Left hindlimb (tissue), 1 donor: Measurements from ENCODE around the gene PRND.
"Not testable (repeated sequence)": the region's sequence is repeated elsewhere in the genome, so short reads cannot be mapped to it uniquely, and the experiment has no call there.

Experiments
- DNase-seq: peaks from one replicate; pipeline ENCODE4 v3.0.0-alpha.2; 2018

Gene PRND

GRCh38 chr20:4740774-4741431, 19.2 kb downstream of the PRND start:
- no peak for DNase-seq

GRCh38 chr20:4748847-4749246, 27.1 kb downstream of the PRND start:
- DNase-seq: no peak

DNA sequence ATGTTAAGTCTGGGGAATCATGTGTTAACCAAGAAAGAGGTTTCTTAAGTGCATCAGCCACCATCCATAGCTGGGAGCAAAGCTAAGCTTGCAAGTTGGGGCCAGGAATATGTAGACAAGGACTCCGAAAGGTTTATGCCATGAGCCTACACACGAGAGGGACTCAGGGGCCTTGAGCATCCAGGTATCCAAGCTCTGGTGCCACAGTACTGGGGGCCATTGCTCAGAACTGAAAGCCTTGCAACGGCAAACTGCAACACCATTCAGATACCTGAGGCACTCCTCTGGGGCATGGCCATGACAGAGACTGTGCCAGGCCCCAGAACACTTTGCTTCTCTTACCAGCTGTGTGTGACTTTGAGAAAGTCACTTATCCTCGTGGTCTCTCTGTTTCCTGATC, 27.6 kb downstream of the PRND start:
- no peak for DNase-seq

GRCh38 chr20:4750381-4750780, 28.7 kb downstream of the PRND start:
- DNase-seq: no peak

DNA sequence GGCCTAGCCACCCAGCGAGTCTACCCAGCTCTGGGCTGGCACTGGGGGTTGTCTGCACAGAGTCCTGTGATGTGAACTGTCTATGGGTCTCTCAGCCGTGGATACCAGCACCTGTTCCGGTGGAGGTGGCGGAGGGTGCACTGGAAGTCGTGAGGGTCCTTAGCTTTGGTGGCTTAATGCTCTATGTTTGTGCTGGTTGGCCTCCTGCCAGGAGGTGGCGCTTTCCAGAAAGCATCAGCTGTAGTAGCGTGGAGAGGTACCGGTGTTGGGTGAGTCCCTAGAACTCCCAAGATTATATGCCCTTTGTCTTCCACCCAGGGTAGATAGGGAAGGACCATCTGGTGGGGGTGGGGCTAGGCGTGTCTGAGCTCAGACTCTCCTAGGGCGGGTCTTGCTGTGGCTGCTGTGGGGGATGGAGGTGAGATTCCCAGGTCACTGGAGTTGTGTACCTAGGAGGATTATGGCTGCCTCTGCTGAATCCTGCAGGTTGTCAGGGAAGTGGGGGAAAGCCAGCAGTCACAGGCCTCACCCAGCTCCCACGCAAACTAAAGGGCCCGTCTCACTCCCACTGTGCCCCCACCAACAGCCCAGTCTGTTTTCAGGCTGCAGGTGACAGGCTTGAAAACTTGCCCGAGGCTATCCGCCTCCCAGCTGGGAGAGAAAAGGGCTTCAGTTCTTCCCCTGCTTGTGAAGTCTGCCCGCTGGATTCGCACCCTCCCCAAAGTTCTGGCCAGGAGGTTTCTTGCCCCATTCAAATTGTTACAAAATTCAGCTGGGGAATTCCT, 37.6 kb downstream of the PRND start:
- not testable (repeated sequence) for DNase-seq

GRCh38 chr20:4763261-4763660, 41.6 kb downstream of the PRND start:
- DNase-seq: no peak

DNA sequence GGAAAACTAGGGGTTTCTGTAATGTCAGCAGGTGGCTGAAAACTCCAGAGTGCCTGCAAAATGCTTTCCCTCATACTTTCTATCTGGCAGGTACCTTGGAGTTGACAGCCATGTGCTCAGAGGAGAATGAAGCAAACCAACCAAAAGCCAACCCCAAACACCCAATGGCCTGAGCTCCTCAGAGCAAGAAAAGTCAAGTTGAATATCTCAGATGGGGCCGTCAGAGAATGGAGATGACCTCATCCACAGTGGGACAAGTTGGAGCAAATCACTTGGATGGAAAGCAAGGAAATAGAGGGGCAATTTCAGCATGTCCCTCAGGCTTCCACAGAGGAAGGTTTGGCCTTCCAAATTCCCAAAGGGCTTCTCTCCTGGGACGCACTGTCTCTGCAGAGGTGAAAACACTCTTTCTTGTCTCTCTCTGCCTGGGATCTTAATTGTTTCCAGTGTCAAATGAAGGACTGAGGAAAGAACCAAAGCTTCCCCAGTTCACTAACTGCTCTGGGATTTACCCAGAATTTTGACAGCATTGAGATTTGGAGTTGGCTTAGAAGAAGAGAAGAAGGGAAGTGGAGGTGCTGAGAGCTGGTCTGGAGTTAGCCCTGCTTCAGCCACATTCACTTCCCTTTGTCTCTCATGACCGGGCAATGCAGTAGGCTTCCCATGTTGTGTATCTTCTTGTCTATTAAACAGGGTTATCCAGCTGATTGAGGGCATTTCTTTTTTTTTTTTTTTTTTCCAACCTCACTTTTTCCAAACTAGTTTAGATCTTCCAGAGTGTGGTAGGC, 42.2 kb downstream of the PRND start:
- no peak for DNase-seq

DNA sequence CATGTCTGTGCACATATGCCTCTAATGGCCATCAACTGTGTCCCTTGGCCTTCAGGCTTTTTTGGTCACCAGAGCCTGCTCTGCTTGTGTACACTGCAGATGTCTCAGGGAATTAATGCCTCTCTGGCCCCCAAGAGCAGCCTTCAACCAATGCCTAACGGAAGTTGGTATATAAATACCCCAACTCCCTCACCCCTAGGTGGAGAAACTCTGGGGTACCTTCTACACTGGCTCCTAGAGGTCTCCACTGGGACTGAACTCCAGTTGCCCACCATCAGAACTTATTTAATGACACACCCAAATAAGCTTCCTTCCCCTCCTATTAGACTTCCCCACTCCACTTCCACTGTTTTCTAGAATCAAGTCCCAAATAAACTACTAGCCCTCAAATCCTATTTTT, 43.1 kb downstream of the PRND start:
- DNase-seq: no peak

- no peak for DNase-seq
Measured at GRCh38 chr20:4765681-4766080, 44.0 kb downstream of the PRND start.

DNA sequence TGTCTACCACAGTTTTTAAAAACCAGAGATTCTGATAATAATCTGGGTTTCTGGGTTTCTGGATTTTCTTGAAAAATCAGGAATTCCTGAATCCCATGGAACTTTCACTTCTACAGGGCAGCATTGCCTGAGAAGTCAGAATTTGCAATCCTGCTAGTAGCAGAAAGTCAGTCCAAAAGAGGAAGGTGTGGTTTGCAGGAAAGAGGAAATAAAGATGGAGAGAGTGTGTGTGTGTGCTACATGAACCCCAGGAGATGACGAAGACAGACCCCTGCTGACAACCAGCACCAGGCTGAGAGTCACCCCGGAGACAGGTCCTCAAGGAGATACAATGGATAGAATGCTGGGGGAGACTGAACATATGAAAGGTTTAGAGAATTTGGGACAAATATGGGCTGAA, 44.9 kb downstream of the PRND start:
- DNase-seq: no peak

GRCh38 chr20:4767084-4767483, 45.4 kb downstream of the PRND start:
- no peak for DNase-seq

- no peak for DNase-seq
Measured at GRCh38 chr20:4769328-4769727, 47.6 kb downstream of the PRND start.

DNA sequence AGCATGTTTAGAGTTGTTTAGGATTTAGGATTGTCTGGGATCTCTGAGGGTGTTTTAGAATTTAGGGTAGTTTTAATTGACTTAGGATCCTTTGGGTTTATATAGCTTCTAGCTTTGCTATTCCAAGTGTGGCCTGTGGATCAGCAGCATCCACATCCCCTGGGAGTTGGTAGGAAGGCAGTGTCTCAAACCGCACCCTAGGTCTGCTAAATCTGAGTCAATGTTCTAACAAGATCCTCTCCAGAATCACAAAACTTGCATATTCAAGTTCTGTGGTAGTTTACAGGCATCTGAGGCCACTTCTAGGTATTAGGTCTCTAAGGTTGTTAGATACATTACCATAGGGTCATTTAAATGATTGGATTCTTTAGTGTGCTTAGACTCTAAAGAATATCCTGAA, 48.3 kb downstream of the PRND start:
- no peak for DNase-seq

- no peak for DNase-seq
Measured at GRCh38 chr20:4771004-4771403, 49.3 kb downstream of the PRND start.

DNA sequence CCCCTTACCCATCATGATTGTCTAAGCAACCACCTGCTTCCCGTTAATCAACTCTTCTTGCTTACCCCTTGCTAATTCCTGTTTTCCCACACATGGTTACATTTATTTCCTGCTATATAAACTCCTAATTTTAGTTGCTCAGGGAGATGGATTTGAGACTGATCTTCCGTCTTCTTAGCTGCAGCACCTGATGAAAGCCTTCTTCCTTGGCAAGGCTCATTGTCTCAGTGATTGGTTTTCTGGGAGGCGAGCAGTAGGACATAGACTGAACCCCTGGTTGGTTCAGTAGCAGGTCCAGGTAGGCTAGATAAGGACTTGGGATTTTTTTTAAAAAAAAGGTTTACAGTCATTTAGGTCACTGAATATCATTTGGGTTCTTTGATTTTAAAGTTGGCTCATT, 50.4 kb downstream of the PRND start:
- DNase-seq: no peak

DNA sequence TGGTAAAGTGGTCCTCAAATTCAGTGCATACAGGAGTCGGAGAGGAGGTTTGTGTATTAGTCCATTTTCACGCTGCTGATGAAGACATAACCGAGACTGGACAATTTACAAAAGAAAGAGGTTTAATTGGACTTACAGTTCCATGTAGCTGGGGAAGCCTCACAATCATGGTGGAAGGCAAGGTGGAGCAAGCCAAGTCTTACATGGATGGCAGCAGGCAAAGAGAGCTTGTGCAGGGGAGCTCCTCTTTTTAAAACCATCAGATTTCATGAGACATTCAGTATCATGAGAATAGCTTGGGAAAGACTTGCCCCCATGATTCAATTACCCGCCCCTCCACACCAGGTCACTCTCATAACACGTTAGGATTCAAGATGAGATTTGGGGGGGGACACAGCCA, 51.3 kb downstream of the PRND start:
- not testable (repeated sequence) for DNase-seq

DNA sequence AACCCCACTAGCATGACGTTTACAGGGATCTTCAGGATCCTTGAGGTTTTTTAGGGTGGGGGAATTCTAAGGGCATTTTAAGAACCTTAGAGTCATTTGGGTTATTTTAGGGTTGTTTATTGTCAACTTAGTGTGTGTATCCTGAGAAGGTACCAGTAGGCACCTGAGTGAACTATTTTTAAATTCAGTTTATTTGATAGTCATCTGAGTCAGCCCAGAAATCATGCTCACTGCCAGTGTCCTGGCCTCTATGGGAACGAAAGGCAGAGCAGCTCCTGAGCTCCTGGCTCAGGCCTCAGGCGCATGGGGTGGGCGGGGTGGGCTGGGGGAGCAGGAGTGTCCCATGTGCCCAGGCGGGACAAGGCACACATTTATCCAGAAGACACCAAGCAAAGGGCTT, 52.0 kb downstream of the PRND start:
- no peak for DNase-seq

GRCh38 chr20:4774207-4774606, 52.5 kb downstream of the PRND start:
- no peak for DNase-seq

- no peak for DNase-seq
Measured at GRCh38 chr20:4775322-4776078, 53.8 kb downstream of the PRND start.

- no peak for DNase-seq
Measured at GRCh38 chr20:4776079-4776630, 54.4 kb downstream of the PRND start.
